GM12878 (cell line): Measurements from ENCODE around the gene OGA. TPM values are rescaled to one million over a fixed set of nuclear protein-coding genes. Genes with fewer than 3 reads are reported as not detected.
A peak's percentile ranks its signal among the peaks of the same experiment; 100 is the strongest.

ENCODE experiments used
- ATAC-seq: fragments of 200-7000 bp; cut with Tn5 transposase; 3 replicates; pipeline ENCODE4 v1.9.1; 2020; ENCODE audit warnings: mild to moderate bottlenecking, moderate library complexity
- BruUV-seq: library from RNA; stranded (reverse); fragments of 400-500 nt; replicated peaks from 2 replicates; lab custom pipeline; 2021; lab: Mats Ljungman, UMichigan
- CTCF ChIA-PET: fragments of 300-600 bp; sonication (Branson Sonifier 250); formaldehyde crosslinking; extraction: SDS; loops from one replicate; lab custom pipeline; 2021; ENCODE audit warnings: inconsistent platforms; lab: Yijun Ruan, JAX
- POLR2A ChIA-PET: fragments of 350-600 bp; formaldehyde crosslinking; extraction: SDS; loops from one replicate; lab custom pipeline; 2021; ENCODE audit warnings: inconsistent platforms; lab: Charles Lee
- RAD21 ChIA-PET: fragments of 300-600 bp; sonication (Branson Sonifier 250); formaldehyde crosslinking; loops from one replicate; lab custom pipeline; 2023; ENCODE audit warnings: antibody characterized with exemption; ENCODE audit not compliant: unreplicated experiment; lab: Charles Lee
- SMC1A ChIA-PET: fragments of 300-600 bp; sonication (Branson Sonifier 250); formaldehyde crosslinking; loops from one replicate; lab custom pipeline; 2023; ENCODE audit not compliant: unreplicated experiment, uncharacterized antibody; lab: Charles Lee
- DNase-seq: peaks from one replicate; pipeline ENCODE4 v3.0.0-alpha.2; 2011; ENCODE audit warnings: low read depth, low spot score
- FAIRE-seq: peaks from 3 replicates; lab custom pipeline; 2011; peaks lifted over from hg19 to GRCh38; lab: Jason Lieb, UNC
- H2AFZ ChIP-seq: 2 replicates; pipeline ENCODE4 v1.6.0; 2011; ENCODE audit warnings: low read depth, low read length, control low read depth; ENCODE audit not compliant: control insufficient read depth
- H3K27ac ChIP-seq: 2 replicates; pipeline ENCODE4 v1.5.1; 2011; ENCODE audit warnings: control low read depth; ENCODE audit not compliant: control insufficient read depth, insufficient read depth
- H3K27me3 ChIP-seq, 2 experiments: replicated peaks in 1 of 2; 2 replicates each; pipeline versions ENCODE4 v1.6.0 to v1.6.1; 2011; ENCODE audit warnings: low read length in 1 of 2; ENCODE audit not compliant: control insufficient read depth in 2 of 2, insufficient read depth in 2 of 2
- H3K36me3 ChIP-seq, 2 experiments: 2 replicates each; pipeline ENCODE4 v1.5.1; 2011; ENCODE audit warnings: low read length in 1 of 2; ENCODE audit not compliant: control insufficient read depth in 2 of 2, insufficient read depth in 2 of 2
- H3K4me1 ChIP-seq: 2 replicates; pipeline ENCODE4 v1.6.1; 2011; ENCODE audit warnings: mild to moderate bottlenecking, low read length, moderate library complexity, mixed read lengths; ENCODE audit not compliant: control insufficient read depth, insufficient read depth
- H3K4me2 ChIP-seq: 2 replicates; pipeline ENCODE4 v1.6.0; 2011; ENCODE audit warnings: control low read depth; ENCODE audit not compliant: control insufficient read depth, insufficient read depth
- H3K4me3 ChIP-seq: fragments of 200-600 bp; sonication (generic); 2 replicates; pipeline ENCODE4 v1.5.1; 2016
- H3K79me2 ChIP-seq: 2 replicates; pipeline ENCODE4 v1.6.0; 2011; ENCODE audit warnings: low read length; ENCODE audit not compliant: control insufficient read depth, insufficient read depth
- H3K9ac ChIP-seq: 2 replicates; pipeline ENCODE4 v1.8.0; 2011; ENCODE audit warnings: low read length, control low read depth, mixed read lengths; ENCODE audit not compliant: control insufficient read depth, insufficient read depth
- H3K9me3 ChIP-seq: replicated peaks from 3 replicates; pipeline ENCODE4 v1.5.1; 2011; ENCODE audit warnings: mild to moderate bottlenecking, low read length; ENCODE audit not compliant: control insufficient read depth, insufficient read depth
- H4K20me1 ChIP-seq: 2 replicates; pipeline ENCODE4 v1.6.0; 2011; ENCODE audit not compliant: control insufficient read depth, insufficient read depth
- CBX5 ChIP-seq: sonication (generic); IDR thresholded peaks from 2 replicates; pipeline ENCODE4 v1.6.1; 2016; ENCODE audit warnings: low read depth, moderate library complexity, mild to moderate bottlenecking, inconsistent platforms
- FOXM1 ChIP-seq: IDR thresholded peaks from 2 replicates; pipeline ENCODE4 v1.6.1; 2012; ENCODE audit warnings: low read depth, mild to moderate bottlenecking, inconsistent platforms, low read length, moderate library complexity
- HCFC1 ChIP-seq: fragments of 150-350 bp; IDR thresholded peaks from 2 replicates; pipeline ENCODE4 v1.6.1; 2014; ENCODE audit warnings: low read length
- JUND ChIP-seq: IDR thresholded peaks from 2 replicates; pipeline ENCODE4 v1.6.1; 2012; ENCODE audit warnings: low read depth, mild to moderate bottlenecking, low read length, improper control_type of control experiment, moderate library complexity
- PAX5 ChIP-seq: IDR thresholded peaks from 2 replicates; pipeline ENCODE4 v1.6.1; 2011; ENCODE audit warnings: low read depth, low read length, borderline replicate concordance
- POLR2AphosphoS2 ChIP-seq: IDR thresholded peaks from 2 replicates; pipeline ENCODE4 v1.6.1; 2011; ENCODE audit warnings: low read depth, mild to moderate bottlenecking, low read length, improper control_type of control experiment, moderate library complexity
- SIN3A ChIP-seq: IDR thresholded peaks from 2 replicates; pipeline ENCODE4 v1.6.1; 2012; ENCODE audit warnings: low read depth, low read length, improper control_type of control experiment
- SMARCA5 ChIP-seq: fragments of 450-650 bp; IDR thresholded peaks from 2 replicates; pipeline ENCODE4 v1.6.1; 2017; ENCODE audit warnings: mild to moderate bottlenecking
- ZNF622 ChIP-seq: fragments of 450-650 bp; IDR thresholded peaks from 2 replicates; pipeline ENCODE4 v1.6.1; 2017; ENCODE audit warnings: mild to moderate bottlenecking, inconsistent platforms
- WGBS: methylation state at CpG from one replicate; pipeline ENCODE4 v1.1.6; 2016; ENCODE audit warnings: low lambda C conversion rate; ENCODE audit not compliant: insufficient replicate concordance, insufficient coverage; ENCODE audit errors: missing lambda C conversion rate; 5-methylcytosine and 5-hydroxymethylcytosine counted together
- in situ Hi-C: fragments of 300-500 bp; cut with MboI; formaldehyde crosslinking; loops from 9 replicates; pipeline ENCODE4 v1.14.3; 2018; ENCODE audit warnings: mixed read lengths
- intact Hi-C: fragments of 100-400 bp; cut with micrococcal nuclease; formaldehyde crosslinking; loops from one replicate; pipeline ENCODE4 v1.14.2; 2022; ENCODE audit not compliant: unreplicated experiment
- polyA plus RNA-seq, 11 experiments: library from polyadenylated mRNA; depleted of rRNA in 4 of 11; unstranded in 6 of 11; stranded (reverse) in 5 of 11; fragments of >200 nt; fragmentation: Nextera tagmentation in 4 of 11; fragmentation: Illumina TruSeq in 1 of 11; extraction: Ambion mirVana in 4 of 11; extraction: Trizol in 1 of 11; gene quantifications; 1 replicate in 1 of 11; 2 replicates in 10 of 11; pipeline versions ENCODE4 v1.2.1 to v1.2.3, GENCODE V29; 2011 to 2016; ENCODE audit warnings: inconsistent platforms in 2 of 11, missing spikeins in 2 of 11, low read depth in 1 of 11
- total RNA-seq, 4 experiments: library from RNA; depleted of rRNA in 3 of 4; stranded (reverse); fragments of >200 nt in 3 of 4; fragmentation: Illumina TruSeq in 1 of 4; extraction: Trizol in 1 of 4; gene quantifications; 2 replicates each; pipeline versions ENCODE4 v1.2.1 to v1.2.3, GENCODE V29; 2013 to 2021
- TF ChIP-seq, protein P1 (sequence below): fragments of 450-650 bp; IDR thresholded peaks from 2 replicates; pipeline ENCODE4 v1.6.1; 2016; ENCODE audit warnings: mild to moderate bottlenecking
- TF ChIP-seq, protein P2 (sequence below): fragments of 450-650 bp; formaldehyde crosslinking; IDR thresholded peaks from 2 replicates; pipeline ENCODE4 v1.4.0; 2020; ENCODE audit warnings: mild to moderate bottlenecking, moderate library complexity
- TF ChIP-seq, protein P3 (sequence below): IDR thresholded peaks from 2 replicates; pipeline ENCODE4 v1.6.1; 2011; ENCODE audit warnings: low read depth, low read length, improper control_type of control experiment, borderline replicate concordance
- TF ChIP-seq, protein P4 (sequence below): fragments of 450-650 bp; IDR thresholded peaks from 2 replicates; pipeline ENCODE4 v1.6.1; 2017; ENCODE audit warnings: mild to moderate bottlenecking, low read depth, inconsistent platforms; ENCODE audit not compliant: poor library complexity, severe bottlenecking

The OGA gene
- total and polyA plus RNA-seq, 10 of the 15 experiments (the other 5 are each of a cell fraction or from before 2014, with no cell fraction given): 23.0 to 145 (median 85.2) TPM

DNA sequence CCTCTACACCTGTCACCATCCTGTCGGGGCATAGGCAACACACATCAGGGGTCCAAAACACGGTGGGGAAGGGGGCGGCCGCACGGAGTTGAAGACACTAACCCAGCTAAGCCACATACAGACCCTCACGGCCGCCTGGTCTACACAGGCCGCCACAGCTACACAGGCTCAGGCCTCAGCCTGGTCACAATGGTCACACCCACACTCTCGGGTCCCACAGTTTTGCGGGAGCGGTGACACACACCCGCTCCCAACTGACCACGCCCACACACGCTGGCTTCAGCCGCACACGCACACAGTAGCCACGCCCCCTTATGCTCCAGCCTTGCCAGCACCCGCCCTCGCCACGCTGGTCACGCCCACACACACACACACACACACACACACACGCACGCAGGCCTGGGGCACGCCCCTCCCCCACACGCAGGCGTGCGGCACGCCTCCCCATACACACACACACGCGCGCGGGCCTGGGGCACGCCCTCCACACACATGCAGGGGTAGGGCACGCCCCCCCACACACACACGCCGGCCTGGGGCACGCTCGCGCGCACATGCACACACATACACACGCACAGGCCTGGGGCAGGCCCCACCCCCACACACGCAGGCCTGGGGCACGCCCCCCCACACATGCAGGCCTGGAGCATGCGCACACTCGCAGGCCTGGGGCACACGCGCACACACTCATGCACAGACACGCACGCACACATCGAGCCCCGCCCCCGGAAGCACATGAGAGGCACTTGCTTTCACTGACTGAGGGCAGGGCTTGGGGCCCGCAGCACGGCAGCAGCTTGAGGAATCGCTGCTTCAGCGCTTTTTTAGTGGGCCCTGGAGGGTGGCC lies 12.3 kb upstream of the OGA start:
- H3K4me2 ChIP-seq: peak overlapping the region; percentile 97
- peak overlapping the region; percentile 82 for H3K27ac ChIP-seq
- DNase-seq (peak; percentile 81), ATAC-seq (peak; percentile 87), FAIRE-seq (peak; percentile 84)
- intact Hi-C loops (loop anchor here (1.0 kb wide), 1 partner anchor 12 kb away; the partner anchor contains the start of gene OGA), in situ Hi-C loops (no loop called here)
- H3K36me3 ChIP-seq: peaks cover 0 to 4% of the 10 kb centered on the region in 2 experiments; a peak in 2 of 4 replicates
- WGBS: under 1% methylated on average over 42 of the region's 56 CpGs
- H2AFZ ChIP-seq: peak overlapping the region; percentile 85
- ChIA-PET POLR2A (interaction anchor here (0.5 to 4.5 kb wide), 4 partner anchors 11 to 177 kb away, joined by 3 to 33 read pairs (median 4); partner anchors contain the start of gene OGA), CTCF (interaction anchor here (0.5 to 2.1 kb wide), 5 partner anchors 9 to 179 kb away, joined by 3 to 10 read pairs (median 3); no protein-coding TSS in a partner anchor), SMC1A (interaction anchor here (1.0 to 1.8 kb wide), 3 partner anchors 10 to 173 kb away, joined by 3 to 4 read pairs (median 3); no protein-coding TSS in a partner anchor), RAD21 (interaction anchor here (0.6 to 1.5 kb wide), 7 partner anchors 9 to 180 kb away, joined by 3 to 7 read pairs (median 3); partner anchors contain the start of gene OGA)
- H3K27me3 ChIP-seq: no peaks in the 10 kb centered on the region
- H3K4me3 ChIP-seq: peak overlapping the region; percentile 63
- no peaks in the 10 kb centered on the region for H3K9me3 ChIP-seq
- H3K79me2 ChIP-seq: no peaks in the 10 kb centered on the region
- peak overlapping the region; percentile 56 for H3K9ac ChIP-seq
- peaks cover 22% of the 10 kb centered on the region for H3K4me1 ChIP-seq
- BruUV-seq: no TSS peak
- no peaks in the 10 kb centered on the region for H4K20me1 ChIP-seq
- TF ChIP-seq, protein P1, sequence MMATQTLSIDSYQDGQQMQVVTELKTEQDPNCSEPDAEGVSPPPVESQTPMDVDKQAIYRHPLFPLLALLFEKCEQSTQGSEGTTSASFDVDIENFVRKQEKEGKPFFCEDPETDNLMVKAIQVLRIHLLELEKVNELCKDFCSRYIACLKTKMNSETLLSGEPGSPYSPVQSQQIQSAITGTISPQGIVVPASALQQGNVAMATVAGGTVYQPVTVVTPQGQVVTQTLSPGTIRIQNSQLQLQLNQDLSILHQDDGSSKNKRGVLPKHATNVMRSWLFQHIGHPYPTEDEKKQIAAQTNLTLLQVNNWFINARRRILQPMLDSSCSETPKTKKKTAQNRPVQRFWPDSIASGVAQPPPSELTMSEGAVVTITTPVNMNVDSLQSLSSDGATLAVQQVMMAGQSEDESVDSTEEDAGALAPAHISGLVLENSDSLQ: peak; percentile 51
- TF ChIP-seq, protein P2, sequence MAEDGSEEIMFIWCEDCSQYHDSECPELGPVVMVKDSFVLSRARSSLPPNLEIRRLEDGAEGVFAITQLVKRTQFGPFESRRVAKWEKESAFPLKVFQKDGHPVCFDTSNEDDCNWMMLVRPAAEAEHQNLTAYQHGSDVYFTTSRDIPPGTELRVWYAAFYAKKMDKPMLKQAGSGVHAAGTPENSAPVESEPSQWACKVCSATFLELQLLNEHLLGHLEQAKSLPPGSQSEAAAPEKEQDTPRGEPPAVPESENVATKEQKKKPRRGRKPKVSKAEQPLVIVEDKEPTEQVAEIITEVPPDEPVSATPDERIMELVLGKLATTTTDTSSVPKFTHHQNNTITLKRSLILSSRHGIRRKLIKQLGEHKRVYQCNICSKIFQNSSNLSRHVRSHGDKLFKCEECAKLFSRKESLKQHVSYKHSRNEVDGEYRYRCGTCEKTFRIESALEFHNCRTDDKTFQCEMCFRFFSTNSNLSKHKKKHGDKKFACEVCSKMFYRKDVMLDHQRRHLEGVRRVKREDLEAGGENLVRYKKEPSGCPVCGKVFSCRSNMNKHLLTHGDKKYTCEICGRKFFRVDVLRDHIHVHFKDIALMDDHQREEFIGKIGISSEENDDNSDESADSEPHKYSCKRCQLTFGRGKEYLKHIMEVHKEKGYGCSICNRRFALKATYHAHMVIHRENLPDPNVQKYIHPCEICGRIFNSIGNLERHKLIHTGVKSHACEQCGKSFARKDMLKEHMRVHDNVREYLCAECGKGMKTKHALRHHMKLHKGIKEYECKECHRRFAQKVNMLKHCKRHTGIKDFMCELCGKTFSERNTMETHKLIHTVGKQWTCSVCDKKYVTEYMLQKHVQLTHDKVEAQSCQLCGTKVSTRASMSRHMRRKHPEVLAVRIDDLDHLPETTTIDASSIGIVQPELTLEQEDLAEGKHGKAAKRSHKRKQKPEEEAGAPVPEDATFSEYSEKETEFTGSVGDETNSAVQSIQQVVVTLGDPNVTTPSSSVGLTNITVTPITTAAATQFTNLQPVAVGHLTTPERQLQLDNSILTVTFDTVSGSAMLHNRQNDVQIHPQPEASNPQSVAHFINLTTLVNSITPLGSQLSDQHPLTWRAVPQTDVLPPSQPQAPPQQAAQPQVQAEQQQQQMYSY (CRISPR knock-in tag): no peak
- TF ChIP-seq CBX5 (no peak), JUND (no peak), SIN3A (peak; percentile 67; the same call in 1 of the 2 replicates), ZNF622 (no peak), FOXM1 (no peak), POLR2AphosphoS2 (peak; percentile 58; the same call in 1 of the 2 replicates), SMARCA5 (0 out of 2 replicates have a peak, but pooled peaks have one; percentile 21), HCFC1 (no peak), PAX5 (peak; percentile 63; the same call in 1 of the 2 replicates)
- TF ChIP-seq, protein P3, sequence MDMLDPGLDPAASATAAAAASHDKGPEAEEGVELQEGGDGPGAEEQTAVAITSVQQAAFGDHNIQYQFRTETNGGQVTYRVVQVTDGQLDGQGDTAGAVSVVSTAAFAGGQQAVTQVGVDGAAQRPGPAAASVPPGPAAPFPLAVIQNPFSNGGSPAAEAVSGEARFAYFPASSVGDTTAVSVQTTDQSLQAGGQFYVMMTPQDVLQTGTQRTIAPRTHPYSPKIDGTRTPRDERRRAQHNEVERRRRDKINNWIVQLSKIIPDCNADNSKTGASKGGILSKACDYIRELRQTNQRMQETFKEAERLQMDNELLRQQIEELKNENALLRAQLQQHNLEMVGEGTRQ: no peak
- TF ChIP-seq, protein P4, sequence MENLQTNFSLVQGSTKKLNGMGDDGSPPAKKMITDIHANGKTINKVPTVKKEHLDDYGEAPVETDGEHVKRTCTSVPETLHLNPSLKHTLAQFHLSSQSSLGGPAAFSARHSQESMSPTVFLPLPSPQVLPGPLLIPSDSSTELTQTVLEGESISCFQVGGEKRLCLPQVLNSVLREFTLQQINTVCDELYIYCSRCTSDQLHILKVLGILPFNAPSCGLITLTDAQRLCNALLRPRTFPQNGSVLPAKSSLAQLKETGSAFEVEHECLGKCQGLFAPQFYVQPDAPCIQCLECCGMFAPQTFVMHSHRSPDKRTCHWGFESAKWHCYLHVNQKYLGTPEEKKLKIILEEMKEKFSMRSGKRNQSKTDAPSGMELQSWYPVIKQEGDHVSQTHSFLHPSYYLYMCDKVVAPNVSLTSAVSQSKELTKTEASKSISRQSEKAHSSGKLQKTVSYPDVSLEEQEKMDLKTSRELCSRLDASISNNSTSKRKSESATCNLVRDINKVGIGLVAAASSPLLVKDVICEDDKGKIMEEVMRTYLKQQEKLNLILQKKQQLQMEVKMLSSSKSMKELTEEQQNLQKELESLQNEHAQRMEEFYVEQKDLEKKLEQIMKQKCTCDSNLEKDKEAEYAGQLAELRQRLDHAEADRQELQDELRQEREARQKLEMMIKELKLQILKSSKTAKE: no peak
